ENCODE data around the gene FGD3.

The FGD3 gene

GRCh38 chr9:93066978-93067603, 119.8 kb downstream of the FGD3 start:
- no peak for DNase-seq (ENCODE audit: low read depth in 2 of 2, low spot score in 1 of 2)

- no peak for DNase-seq (ENCODE audit: low read depth in 2 of 2, low spot score in 1 of 2)
Measured at GRCh38 chr9:93068956-93069355, 121.6 kb downstream of the FGD3 start.

GRCh38 chr9:93071464-93071863, 124.1 kb downstream of the FGD3 start:
- no peak for DNase-seq (ENCODE audit: low read depth in 2 of 2, low spot score in 1 of 2)

- no peak for DNase-seq (ENCODE audit: low read depth in 2 of 2, low spot score in 1 of 2)
Measured at GRCh38 chr9:93072383-93072795, 125.1 kb downstream of the FGD3 start.

GRCh38 chr9:93076101-93076791, 128.9 kb downstream of the FGD3 start:
- no peak for DNase-seq (ENCODE audit: low read depth in 2 of 2, low spot score in 1 of 2)

GRCh38 chr9:93076792-93077128, 129.4 kb downstream of the FGD3 start:
- DNase-seq (ENCODE audit: low read depth in 2 of 2, low spot score in 1 of 2): no peak

- no peak for DNase-seq (ENCODE audit: low read depth in 2 of 2, low spot score in 1 of 2)
Measured at GRCh38 chr9:93077367-93077766, 130.0 kb downstream of the FGD3 start.

- DNase-seq (ENCODE audit: low read depth in 2 of 2, low spot score in 1 of 2): no peak
Measured at GRCh38 chr9:93077811-93078210, 130.5 kb downstream of the FGD3 start.

GRCh38 chr9:93079371-93079770, 132.0 kb downstream of the FGD3 start:
- no peak for DNase-seq (ENCODE audit: low read depth in 2 of 2, low spot score in 1 of 2)

- no peak for DNase-seq (ENCODE audit: low read depth in 2 of 2, low spot score in 1 of 2)
Measured at GRCh38 chr9:93080406-93080805, 133.1 kb downstream of the FGD3 start.

- no peak for DNase-seq (ENCODE audit: low read depth in 2 of 2, low spot score in 1 of 2)
Measured at GRCh38 chr9:93081081-93081529, 133.8 kb downstream of the FGD3 start.

- no peak for DNase-seq (ENCODE audit: low read depth in 2 of 2, low spot score in 1 of 2)
Measured at GRCh38 chr9:93081931-93082330, 134.6 kb downstream of the FGD3 start.

GRCh38 chr9:93082841-93083411, 135.6 kb downstream of the FGD3 start:
- DNase-seq (ENCODE audit: low read depth in 2 of 2, low spot score in 1 of 2): no peak

GRCh38 chr9:93083592-93084470, 136.5 kb downstream of the FGD3 start:
- DNase-seq (ENCODE audit: low read depth in 2 of 2, low spot score in 1 of 2): no peak

GRCh38 chr9:93084471-93084881, 137.2 kb downstream of the FGD3 start:
- DNase-seq (ENCODE audit: low read depth in 2 of 2, low spot score in 1 of 2): no peak

- no peak for DNase-seq (ENCODE audit: low read depth in 2 of 2, low spot score in 1 of 2)
Measured at GRCh38 chr9:93085676-93086075, 138.4 kb downstream of the FGD3 start.

Data from stimulated activated CD8-positive, alpha-beta memory T cell treated with anti-CD3 and anti-CD28 coated beads, Interleukin-4, amount 100 ng/mL, for 4 hours (primary cell).